Esophagus squamous epithelium (tissue), 4 donors: Measurements from ENCODE around the gene MFSD2B.

ENCODE experiments used
- POLR2A ChIP-seq, 4 donors: fragments of 450-650 bp; IDR thresholded peaks; one replicate each; pipeline ENCODE4 v1.6.1; 2017; ENCODE audit warnings: antibody characterized with exemption in 4 of 4, mild to moderate bottlenecking in 4 of 4, moderate library complexity in 3 of 4
- TF ChIP-seq, protein P1 (sequence below), 6 experiments: fragments of 450-650 bp in 4 of 6; fragments of 200-600 bp in 2 of 6; sonication (generic) in 2 of 6; IDR thresholded peaks; one replicate each; pipeline ENCODE4 v1.5.1; 2016 to 2019; ENCODE audit warnings: antibody characterized with exemption in 6 of 6, mild to moderate bottlenecking in 4 of 6, moderate library complexity in 4 of 6

DNA sequence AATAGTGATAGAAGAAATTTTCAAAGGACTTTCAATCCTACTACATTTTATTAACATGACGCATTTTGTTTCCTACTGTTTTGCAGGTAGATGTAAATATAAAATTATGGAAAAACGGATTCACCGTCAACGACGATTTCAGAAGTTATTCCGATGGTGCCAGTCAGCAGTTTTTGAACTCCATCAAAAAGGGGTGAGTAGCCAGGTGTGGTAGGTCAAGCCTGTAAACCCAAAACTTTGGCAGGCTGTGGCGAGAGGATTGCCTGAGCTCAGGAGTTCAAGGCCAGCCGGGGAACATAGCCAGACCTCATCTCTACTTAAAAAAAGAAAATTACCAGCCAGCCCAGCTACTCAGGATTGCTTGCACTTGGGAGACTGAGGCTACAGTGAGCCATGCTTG, 33.0 kb upstream of the MFSD2B start:
- TF ChIP-seq, protein P1, sequence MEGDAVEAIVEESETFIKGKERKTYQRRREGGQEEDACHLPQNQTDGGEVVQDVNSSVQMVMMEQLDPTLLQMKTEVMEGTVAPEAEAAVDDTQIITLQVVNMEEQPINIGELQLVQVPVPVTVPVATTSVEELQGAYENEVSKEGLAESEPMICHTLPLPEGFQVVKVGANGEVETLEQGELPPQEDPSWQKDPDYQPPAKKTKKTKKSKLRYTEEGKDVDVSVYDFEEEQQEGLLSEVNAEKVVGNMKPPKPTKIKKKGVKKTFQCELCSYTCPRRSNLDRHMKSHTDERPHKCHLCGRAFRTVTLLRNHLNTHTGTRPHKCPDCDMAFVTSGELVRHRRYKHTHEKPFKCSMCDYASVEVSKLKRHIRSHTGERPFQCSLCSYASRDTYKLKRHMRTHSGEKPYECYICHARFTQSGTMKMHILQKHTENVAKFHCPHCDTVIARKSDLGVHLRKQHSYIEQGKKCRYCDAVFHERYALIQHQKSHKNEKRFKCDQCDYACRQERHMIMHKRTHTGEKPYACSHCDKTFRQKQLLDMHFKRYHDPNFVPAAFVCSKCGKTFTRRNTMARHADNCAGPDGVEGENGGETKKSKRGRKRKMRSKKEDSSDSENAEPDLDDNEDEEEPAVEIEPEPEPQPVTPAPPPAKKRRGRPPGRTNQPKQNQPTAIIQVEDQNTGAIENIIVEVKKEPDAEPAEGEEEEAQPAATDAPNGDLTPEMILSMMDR (IDR thresholded peaks at IDR 0.05), result no peak
- no peak for TF ChIP-seq POLR2A (IDR thresholded peaks at IDR 0.05)
